Measurements from ENCODE around the gene GATB.

- TF ChIP-seq EZH2 (IDR thresholded peaks at IDR 0.05; ENCODE audit: borderline replicate concordance, low read depth, low read length, severe bottlenecking) = no peak
- TF ChIP-seq, protein P1, sequence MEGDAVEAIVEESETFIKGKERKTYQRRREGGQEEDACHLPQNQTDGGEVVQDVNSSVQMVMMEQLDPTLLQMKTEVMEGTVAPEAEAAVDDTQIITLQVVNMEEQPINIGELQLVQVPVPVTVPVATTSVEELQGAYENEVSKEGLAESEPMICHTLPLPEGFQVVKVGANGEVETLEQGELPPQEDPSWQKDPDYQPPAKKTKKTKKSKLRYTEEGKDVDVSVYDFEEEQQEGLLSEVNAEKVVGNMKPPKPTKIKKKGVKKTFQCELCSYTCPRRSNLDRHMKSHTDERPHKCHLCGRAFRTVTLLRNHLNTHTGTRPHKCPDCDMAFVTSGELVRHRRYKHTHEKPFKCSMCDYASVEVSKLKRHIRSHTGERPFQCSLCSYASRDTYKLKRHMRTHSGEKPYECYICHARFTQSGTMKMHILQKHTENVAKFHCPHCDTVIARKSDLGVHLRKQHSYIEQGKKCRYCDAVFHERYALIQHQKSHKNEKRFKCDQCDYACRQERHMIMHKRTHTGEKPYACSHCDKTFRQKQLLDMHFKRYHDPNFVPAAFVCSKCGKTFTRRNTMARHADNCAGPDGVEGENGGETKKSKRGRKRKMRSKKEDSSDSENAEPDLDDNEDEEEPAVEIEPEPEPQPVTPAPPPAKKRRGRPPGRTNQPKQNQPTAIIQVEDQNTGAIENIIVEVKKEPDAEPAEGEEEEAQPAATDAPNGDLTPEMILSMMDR (IDR thresholded peaks at IDR 0.05; ENCODE audit: extremely low read depth in 1 of 2, insufficient read depth in 1 of 2, low read depth in 1 of 2, low read length in 2 of 2) = no peak
- no peak for TF ChIP-seq MYC (IDR thresholded peaks at IDR 0.05; ENCODE audit: low read depth, low read length)
- no peak for TF ChIP-seq POLR2AphosphoS5 (IDR thresholded peaks at IDR 0.05; ENCODE audit: insufficient read depth, low read depth, low read length)
- no peak for TF ChIP-seq POLR2A (IDR thresholded peaks at IDR 0.05; ENCODE audit: low read depth, low read length)
- TF ChIP-seq FOS (IDR thresholded peaks at IDR 0.05; ENCODE audit: borderline replicate concordance, insufficient read depth, low read length) = no peak
- TF ChIP-seq MAX (IDR thresholded peaks at IDR 0.05; ENCODE audit: insufficient read depth, insufficient read length) = no peak
- no peak for TF ChIP-seq JUN (IDR thresholded peaks at IDR 0.05; ENCODE audit: borderline replicate concordance, insufficient read depth, insufficient read length, low read depth)
- TF ChIP-seq GATA2 (IDR thresholded peaks at IDR 0.05; ENCODE audit: insufficient read depth, insufficient read length, low read depth, low read length) = no peak
These were observed 5.9 kb upstream of the GATB start for GRCh38 chr4:151766691-151767090.
